Stimulated activated CD4-positive, alpha-beta T cell treated with anti-CD3 and anti-CD28 coated beads, Interleukin-12 subunit alpha, Interleukin-12 subunit beta, amount 100 ng/mL, for 24 hours (primary cell): ENCODE measurements around the gene SYT2.
"Not testable (repeated sequence)": the region's sequence is repeated elsewhere in the genome, so short reads cannot be mapped to it uniquely, and the experiment has no call there.

Experiments
- DNase-seq, 2 experiments: peaks; one replicate each; pipeline ENCODE4 v3.0.0-alpha.2; 2020; ENCODE audit warnings: low read depth in 2 of 2

The SYT2 gene

DNA sequence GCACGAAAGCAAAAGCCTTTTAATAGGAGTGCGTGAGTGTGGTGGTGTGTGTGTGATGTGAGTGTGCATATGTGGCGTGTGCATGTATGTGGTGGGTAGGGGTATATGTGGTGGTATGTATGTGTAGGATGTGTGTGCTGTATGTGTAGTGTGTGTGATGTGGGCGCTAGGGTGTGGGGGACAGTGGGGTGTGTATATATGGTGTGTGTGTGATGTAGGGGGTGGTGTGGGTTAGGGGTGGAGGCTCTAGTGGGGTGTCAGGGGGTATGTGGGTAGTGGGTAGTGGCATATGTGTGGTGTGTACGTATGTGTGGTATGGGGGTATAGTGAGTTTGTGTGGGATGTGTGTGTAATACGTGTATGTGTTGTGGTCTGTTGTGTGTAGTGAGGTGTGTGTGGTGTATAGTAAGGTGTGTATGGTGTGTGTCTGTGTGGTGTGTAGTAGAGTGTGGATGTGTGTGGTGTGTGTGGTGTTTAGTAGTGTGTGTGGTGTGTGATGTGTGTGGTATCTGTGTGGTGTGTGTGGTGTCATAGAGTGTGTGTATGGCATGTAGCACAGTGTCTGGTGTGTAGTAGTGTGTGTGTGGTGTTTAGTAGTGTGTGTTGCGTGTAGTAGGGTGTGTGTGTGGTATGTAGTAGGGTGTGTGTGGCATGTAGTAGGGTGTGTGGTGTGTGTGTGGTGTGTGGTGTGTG is 86.0 kb downstream of the SYT2 start:
- no peak for DNase-seq

DNA sequence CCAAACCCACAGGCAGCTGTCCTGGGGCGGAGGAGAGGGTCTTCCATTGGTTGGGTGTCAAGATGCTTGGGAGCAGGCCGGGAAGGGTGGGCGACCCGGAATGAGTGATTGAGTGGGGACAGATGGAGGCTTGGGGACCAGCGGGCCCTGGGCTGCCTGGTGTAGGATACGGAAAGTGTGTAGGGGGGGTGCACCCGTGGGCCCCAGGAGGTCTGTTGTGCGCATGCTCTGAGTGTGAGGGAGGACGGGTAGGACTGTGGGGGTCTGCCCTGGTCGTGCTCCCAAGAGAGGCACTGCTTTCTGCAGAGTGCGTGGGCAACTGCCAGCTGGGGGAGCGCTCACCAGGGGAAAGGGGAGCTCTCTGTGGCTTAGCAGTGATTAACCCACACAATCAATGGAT is 86.8 kb downstream of the SYT2 start:
- DNase-seq, result not testable (repeated sequence)

DNA sequence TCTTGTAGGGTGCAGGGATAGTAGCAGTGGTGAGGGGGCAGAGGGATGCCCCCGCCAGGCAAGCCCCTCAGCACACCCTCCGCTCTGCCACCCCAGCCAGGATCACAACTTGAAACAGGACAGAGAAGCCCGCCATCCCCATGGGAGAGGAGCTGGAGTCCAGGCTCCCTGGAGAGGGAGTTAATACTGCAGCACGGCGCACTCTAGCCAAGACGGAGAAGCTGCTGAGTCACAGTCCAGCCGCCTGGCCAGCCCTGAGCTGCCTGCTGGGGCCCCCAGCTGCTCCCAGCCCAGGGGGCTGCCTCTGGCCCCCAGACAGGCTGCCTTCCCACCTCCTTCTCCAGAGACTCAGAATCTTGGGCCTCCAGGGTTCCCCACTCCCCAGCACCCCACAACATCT is 87.2 kb downstream of the SYT2 start:
- no peak for DNase-seq

DNA sequence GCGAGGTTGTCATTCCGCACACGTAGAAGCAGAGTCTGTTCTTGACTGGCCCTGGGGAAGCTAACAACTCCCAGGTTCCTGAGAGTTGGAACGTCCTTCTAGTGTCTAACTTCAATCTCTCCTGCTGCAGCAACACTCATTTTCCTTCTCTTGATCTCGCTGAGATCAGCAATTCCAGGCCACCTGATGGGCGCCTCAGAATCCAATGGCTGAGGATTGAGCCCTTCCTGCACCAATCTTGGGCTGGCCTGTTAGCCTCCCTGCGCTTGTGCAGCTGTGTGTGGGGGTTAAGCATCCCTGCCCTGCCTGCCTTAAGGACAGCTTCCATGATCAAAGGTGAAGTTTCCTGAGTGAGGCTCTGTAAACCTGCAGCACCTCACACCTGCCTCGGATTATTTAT is 87.9 kb downstream of the SYT2 start:
- DNase-seq, result no peak

DNA sequence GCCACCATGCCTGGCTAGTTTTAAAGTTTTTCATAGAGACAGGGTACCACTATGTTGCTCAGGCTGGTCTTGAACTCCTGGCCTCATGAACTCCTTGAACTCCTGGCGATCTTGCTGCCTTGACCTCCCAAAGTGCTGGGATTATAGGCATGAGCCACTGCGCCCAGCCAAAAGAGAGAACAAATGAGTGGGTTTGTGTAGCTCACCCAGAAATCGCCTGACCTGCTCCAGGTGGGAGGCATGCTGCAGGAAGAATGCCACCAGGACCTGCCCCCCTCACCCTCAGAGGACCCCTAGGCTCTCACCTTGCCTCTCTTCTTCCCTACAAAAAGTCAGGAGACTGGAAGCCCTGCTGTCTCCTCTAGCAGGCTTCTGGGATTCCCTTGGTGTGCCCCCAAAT is 88.8 kb downstream of the SYT2 start:
- no peak for DNase-seq

DNA sequence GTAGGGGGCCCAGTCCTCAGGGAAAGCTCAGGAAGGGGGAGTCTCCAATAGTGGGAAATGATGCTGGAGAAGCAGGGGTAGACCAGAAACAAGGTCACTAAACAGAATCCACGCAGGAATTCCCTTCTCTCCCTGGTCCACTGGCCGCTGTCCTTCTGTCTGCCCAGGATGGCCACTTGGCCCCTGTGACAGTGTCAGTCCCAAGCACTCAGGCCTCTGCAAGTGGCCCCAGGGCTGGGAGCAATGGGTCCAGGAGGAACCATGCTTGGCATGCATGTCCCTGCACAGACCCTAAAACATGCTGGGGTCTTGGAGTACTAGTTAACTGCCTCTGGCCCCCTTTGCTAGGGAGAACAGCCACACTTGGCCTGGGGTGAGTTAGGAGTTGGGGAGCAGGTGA is 90.2 kb downstream of the SYT2 start:
- not testable (repeated sequence) for DNase-seq

DNA sequence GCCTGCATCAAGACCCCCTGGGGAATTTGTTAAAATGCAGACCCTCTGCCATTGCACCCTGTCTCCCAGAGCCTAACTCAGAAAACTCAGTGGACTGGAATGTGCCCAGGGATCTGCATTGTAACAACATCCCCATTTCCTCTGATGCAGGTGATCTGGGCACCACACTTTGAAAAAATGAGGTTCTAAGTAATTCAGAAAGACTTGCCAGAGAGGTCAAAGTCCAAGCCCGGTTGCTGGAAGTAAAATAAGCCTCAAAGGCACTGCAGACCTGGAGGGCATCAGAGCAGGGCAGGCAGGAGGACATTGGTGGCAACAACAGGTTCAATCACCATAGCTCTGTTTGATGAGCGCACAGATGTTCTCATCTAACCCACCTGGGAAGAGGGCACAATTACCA is 90.7 kb downstream of the SYT2 start:
- DNase-seq, result no peak

DNA sequence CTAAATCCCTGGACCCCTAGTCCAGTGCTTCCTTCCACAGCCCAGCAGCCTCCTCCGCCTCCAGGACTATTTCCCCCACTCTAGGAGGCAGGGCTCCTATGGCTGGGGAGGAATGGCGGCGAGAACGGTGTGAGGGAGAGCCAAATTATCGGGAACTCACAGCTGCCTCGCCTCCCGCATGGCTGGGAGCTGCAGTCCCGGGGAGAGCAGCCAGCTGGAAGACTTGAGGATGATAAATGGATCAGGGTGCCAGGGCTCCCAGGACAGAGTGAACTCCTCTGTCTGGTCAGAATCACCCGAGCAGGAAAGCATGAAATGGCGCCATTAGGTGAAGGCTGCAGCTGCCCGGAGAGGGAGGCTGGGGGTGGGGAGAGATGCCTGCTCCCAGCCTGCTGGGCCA is 91.2 kb downstream of the SYT2 start:
- not testable (repeated sequence) for DNase-seq

DNA sequence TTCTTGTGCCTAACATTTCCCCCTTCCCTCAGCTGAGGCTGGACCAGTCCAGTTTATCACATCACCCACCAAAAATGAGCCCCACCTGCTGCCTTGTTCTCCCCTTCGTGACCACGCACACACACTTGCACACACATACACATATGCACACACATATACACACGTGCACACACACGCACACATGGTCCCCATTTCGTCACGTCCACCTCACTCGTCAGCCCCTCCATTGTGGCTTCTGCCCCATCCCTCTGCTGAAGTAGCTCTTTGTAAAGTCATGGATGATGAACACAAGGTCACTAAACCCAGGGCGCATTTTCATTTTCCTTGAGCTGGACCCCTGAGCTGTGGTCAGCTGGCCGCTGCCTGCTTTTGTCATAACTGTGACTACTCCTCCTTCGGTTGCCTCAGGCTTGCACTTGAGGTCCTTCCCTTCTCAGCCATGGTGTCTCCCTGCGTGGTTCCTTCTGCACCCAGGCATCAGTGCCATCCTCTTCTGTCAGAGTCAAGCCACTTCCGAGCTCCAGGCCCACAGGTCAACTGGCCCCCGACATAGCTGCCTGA is 93.8 kb downstream of the SYT2 start:
- DNase-seq, result no peak

DNA sequence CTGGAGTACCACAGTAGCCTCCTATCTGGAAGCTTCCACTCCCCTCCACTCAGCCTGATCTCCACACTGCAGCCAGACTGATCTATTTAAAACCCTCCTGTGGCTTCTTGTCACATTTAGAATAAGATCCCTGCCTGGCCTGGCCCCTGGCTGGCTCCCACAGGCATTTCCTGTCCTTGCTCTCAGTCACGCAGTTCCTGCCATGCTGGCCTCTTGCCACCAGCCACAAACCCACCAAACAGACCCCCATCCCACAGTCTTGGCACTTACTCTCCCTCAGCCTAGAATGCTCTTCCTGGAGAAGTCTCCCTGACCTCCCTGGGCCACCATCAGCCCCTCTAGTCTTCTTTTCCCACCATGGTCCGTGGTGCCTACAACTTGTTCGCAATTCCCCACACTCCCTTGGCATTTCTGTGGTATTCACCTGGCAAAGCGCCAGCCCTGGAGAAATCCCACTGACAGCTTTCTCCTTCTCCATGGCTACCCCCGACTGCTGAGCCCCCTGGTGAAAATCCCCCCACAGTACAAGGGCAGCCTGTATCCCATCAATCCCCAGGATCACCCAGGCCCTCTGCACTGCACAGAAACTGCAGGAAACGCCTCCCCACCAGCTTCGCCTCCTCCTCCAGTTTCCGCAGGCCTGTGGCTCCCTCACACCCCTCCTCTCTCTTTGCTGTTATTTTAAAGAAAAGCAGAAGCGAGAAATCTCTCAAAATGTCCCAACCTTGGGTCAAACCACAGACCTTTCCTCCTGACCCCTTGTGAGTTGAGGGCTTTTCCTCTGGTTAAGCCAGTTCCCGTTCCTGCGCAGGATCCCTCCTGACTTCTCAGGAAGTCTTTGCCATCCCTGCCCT is 94.5 kb downstream of the SYT2 start:
- no peak for DNase-seq

DNA sequence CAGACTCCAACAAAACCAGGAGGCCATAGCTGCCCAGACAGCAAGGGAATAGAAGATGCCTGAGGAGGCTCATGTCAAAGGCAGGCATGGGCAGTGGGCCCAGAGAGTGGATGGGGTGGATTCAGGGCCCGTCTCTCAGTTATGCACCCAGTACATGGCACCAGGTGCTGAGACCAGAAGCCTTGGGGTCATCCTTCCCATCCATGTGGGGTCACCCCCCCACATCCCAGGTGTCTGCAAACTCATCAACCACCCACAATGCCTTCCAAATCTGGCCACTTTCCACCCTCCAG is 95.1 kb downstream of the SYT2 start:
- not testable (repeated sequence) for DNase-seq

DNA sequence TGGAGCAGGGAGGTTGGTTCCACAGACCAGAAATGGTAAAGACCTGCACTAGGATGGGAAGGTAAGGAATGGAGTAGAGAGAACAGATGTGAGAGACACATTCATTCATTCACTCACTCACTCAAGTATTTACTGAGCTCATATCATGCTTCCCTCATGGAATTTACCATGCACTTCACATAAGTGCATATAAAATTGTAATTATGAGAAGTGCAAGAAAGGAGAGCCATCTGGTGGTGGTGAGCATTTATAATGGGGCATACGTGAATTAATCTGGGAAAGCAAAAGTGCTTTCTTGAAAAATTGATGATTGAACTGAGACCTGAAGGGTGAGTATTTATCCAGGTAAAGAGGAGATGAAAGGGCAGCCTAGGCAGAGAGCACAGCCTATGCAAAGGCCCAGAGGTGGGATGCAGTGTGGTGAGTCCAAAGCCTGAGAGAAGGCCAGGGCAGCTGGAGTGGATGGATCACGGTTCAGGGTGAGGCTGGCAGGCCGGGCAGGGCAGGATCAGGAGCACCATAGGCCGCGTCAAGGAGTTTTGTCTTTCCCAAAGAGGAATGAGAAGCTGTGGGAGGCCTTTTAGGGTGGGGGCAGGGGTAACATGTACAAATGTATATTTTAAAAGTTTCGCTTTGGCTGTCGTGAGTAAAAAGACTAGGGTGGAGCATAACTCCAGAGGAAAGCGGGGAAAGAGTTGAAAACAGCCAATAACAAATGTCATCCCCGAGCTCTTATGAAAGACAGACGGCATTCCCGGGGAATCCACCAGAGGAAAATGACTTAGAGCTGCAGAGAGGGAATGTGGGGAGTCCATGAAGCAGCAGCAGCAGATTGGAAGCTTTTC is 95.7 kb downstream of the SYT2 start:
- DNase-seq, result not testable (repeated sequence)

DNA sequence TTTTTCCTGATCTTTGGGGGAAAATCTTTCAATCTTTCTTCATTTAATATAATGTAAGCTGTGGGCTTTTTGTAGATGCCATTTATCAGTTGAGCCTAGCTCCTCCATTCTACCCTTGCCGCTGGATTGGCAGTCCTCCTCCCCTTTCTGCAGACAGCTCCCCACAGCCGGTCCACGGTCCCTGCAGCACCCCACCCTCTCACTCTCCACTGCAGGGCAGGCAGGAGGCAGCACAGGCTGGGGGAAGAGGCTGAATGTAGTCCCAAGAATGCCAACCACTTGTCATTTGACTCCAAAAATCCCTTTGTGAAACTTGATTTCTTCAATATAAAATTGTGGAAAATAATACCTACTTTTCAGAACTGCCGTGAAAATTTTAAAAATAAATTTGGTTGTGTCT is 96.7 kb downstream of the SYT2 start:
- no peak for DNase-seq

DNA sequence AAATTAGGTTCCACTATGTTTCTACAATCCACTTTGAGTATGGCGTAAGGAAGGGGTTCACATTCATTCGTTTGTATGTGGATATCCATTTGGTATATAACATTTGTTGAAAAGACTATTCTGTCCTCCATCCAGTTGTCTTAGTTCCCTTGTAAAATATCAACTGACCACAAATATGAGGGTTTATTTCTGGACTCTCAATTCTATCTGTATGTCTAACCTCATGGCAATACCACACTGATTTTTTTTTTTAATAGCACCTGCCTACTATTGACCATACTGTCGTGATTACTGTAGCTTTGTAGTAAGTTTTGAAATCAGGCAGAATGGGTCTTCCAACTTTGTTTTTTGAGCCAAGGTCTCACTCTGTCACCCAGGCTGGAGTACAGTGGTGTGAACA is 98.2 kb downstream of the SYT2 start:
- not testable (repeated sequence) for DNase-seq

DNA sequence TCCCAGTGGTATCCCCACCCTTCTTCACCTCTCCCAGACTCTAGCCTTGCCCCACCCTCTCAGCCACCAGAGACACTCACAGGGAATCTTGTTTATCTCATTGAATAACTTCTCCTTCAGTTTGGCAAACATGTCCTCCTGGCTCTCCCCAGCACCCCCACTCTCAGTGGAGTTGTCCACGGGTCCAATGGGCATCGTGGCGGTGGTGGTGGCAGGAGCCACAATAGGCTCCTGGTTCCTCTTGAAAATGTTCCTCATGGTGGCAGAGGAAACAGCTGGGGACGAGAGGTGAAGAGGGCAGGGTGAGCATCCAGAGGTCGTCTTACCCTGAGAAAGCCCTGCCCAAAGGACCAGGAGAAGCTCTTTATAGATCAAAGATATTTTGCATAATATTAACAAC is 104.7 kb downstream of the SYT2 start:
- DNase-seq, result no peak

DNA sequence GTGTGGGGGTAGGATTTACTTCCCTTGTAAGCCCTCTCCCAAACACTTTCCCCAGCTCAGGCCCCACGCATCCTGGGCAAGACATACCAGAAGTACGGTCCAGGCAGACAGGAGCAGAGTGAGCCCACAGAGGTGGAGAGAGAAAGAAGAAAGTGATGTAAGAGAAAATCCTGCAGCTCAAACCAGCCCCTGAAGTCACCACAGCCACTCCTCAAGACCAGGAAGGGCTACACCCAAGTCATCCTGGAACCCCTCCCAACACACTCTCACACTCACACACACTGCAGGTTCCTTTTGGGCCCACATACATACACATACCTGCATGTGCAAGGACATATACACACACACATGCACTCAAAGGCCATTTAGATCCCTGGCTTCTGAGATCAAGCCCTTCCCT is 106.8 kb downstream of the SYT2 start:
- DNase-seq, result no peak

DNA sequence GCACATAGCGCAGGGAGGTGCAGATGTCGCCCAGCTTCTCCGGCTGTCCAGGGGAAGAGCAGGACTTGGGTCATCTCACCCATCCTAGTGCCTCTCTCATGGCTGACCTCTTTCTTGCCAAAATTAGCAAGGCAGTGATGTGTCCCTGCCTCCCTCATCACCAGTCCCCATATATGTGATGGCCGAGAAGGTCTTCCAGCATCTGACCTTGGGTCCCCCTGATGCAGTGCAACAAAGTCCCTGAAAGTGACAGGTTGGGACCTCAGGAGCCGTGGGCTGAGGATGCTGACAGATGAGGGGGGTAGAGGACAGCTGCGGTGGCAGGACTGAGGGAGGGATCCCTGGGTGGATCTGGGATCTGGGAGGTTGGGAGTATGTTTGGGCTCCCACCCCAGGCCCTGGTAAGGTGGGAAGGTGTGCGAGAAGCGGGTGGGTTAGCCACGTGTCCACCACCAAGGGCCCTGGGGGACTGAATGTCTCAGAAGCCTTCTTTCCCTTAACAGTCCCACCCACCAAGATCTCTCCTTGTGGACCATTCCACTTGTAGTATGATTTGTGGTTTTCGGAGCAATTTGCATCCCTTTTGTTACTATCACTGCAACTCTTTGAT is 109.7 kb downstream of the SYT2 start:
- DNase-seq, result no peak

DNA sequence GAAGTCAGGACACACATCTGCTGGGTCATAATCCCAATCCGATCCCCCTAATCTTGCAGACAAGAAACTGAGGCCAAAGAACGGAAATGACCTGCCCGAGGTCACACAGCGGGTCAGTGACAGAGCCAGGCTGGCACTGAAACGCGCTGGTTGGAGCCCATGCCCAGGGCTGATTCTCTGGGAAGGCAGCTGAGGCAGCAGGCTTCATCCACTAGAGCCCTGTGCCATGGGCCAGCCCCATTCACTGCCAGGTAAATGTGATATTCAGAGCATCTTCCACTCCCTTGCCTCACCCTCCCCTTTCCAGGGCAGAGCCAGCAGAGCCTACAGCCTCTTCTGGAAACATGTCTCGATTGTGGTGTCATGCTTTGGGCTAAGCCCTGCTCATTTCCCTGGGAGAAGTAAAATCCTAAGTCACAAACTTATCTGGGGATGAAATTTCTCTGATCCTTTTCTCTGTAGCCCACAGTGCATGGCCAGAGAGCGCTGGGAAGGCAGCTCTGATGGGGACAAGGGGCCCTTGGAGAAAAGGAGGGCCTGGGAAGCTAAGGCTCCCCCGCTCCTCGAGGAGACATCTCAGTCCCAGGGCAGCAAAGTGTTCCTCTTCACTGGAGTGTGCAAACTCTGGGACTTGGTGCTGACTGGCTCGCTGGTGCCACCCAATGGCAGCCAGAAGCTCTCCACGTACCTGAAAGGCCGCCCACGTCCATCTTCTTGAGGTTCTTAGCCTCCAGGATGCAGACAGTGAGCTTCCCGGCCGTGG is 110.4 kb downstream of the SYT2 start:
- peak in 1 of 2 experiments; percentile 28 for DNase-seq

DNA sequence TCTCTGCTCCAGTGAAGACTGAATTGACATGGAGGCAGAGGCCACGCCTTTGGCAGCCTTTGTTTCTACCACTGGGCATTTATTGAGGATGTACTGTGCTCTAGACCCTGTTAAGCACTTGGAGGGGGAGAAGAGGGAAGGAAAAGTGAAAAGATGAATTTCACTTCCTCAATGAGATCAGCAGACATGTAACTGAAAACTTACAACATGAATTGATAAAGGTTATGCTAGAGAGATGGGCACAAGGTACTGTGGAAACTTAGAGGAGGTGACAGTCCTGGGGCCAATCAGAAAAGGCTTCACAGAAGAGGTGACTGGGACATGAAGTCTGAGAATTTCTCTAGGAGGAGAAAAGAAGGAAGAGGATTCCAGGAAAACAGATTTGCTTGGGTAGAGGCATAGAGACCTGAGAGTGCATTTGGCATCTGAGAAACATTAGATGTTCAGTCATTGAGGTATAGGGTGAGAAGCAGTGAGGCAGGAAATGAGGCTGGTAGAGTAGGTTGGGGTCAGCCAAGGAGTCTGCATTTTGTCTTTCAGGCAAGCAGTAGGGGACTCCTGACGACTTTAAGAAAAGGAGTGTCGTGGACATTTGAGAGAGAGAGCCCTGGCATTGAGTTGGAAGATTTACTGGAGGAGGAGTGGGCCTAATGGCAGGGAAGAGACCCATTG is 113.0 kb downstream of the SYT2 start:
- no peak for DNase-seq

DNA sequence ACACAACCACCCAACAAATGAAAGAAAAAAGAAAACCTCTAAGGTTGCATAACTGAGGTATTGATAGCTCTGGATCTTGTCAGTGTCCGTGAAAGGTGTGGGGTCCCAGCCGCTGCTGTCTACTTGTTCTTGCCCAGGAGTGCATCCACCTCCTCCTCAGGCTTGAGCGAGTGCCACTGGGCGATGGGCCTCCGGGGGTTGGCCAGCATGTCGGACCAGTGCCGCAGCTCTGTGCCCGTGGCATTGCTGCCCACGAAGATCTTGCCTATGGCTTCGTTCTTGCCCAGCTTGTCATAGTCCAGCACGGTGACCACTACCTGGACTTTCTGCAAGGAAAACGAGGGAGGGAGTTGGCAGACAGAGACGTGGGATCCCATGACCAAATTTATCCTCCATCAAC is 113.6 kb downstream of the SYT2 start:
- DNase-seq, result no peak

DNA sequence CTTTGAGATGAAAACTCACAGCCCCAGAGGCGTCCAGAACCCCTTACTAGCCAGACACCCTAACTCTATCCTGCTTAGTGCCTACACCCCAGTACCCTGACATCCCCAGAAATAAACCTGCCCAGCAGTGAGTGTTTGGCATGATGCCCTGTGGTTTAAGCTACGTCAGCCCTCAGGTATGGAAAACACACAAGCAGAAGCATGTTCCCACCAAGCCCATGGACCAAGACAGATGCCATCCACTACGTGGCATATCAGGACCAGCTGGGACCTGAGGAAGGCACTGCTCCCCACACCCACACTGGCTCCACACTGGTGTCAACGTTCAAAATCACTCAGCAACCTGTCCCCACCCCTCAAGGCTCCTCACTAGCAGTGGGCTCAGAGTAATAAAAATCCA is 116.4 kb downstream of the SYT2 start:
- no peak for DNase-seq
